BJ (cell line): ENCODE results near the gene PCMT1. TPM values are rescaled to one million over a fixed set of nuclear protein-coding genes. Genes with fewer than 3 reads are reported as not detected.

Experiments
- CTCF ChIA-PET: fragments of 350-600 bp; formaldehyde crosslinking; extraction: SDS; loops from one replicate; lab custom pipeline; 2021; ENCODE audit warnings: antibody characterized with exemption, inconsistent platforms; lab: Yijun Ruan, JAX
- POLR2A ChIA-PET: fragments of 300-600 bp; sonication (Branson Sonifier 250); formaldehyde crosslinking; extraction: SDS; loops from one replicate; lab custom pipeline; 2021; ENCODE audit warnings: antibody characterized with exemption; lab: Charles Lee
- DNase-seq: peaks from one replicate; pipeline ENCODE4 v3.0.0-alpha.2; 2011; ENCODE audit warnings: low read depth
- H3K27me3 ChIP-seq: 2 replicates; pipeline ENCODE4 v1.6.0; 2011; ENCODE audit warnings: low read length; ENCODE audit not compliant: control insufficient read depth, insufficient read depth
- H3K36me3 ChIP-seq: 2 replicates; pipeline ENCODE4 v1.5.1; 2011; ENCODE audit warnings: low read length; ENCODE audit not compliant: control insufficient read depth, insufficient read depth
- H3K4me3 ChIP-seq: 2 replicates; pipeline ENCODE4 v1.5.1; 2011; ENCODE audit warnings: low read depth, mild to moderate bottlenecking, control low read depth, low read length
- CTCF ChIP-seq: IDR thresholded peaks from 2 replicates; pipeline ENCODE4 v1.5.1; 2011; ENCODE audit warnings: low read depth, mild to moderate bottlenecking, control low read depth, inconsistent platforms, low read length, moderate library complexity; ENCODE audit not compliant: insufficient read depth
- polyA plus RNA-seq: library from polyadenylated mRNA; depleted of rRNA; stranded (reverse); fragments of >200 nt; gene quantifications from 2 replicates; pipeline ENCODE4 v1.2.3, GENCODE V29; 2011

PCMT1 gene
- polyA plus RNA-seq, 1 experiment, result 63.2 TPM

GRCh38 chr6:149725785-149726184 lies 23.8 kb upstream of the PCMT1 start:
- H3K4me3 ChIP-seq, result no peak overlapping the region
- POLR2A ChIA-PET, result no interaction called here
- peaks cover 9% of the 10 kb centered on the region for H3K36me3 ChIP-seq
- no peak for DNase-seq
- no peaks in the 10 kb centered on the region for H3K27me3 ChIP-seq
- TF ChIP-seq CTCF, result no peak
- CTCF ChIA-PET, result interaction anchor here (1.5 kb wide), 1 partner anchor 180 kb away, joined by 3 read pairs; the partner anchor contains the start of gene PPIL4

- H3K36me3 ChIP-seq, result peaks cover 8% of the 10 kb centered on the region
- no peak for TF ChIP-seq CTCF
- ChIA-PET POLR2A (no interaction called here), CTCF (no interaction called here)
- no peaks in the 10 kb centered on the region for H3K27me3 ChIP-seq
- H3K4me3 ChIP-seq, result no peak overlapping the region
- DNase-seq, result no peak
Observed at GRCh38 chr6:149727793-149728498, 21.6 kb upstream of the PCMT1 start.

- no peak for DNase-seq
- ChIA-PET CTCF (no interaction called here), POLR2A (no interaction called here)
- no peaks in the 10 kb centered on the region for H3K27me3 ChIP-seq
- no peak for TF ChIP-seq CTCF
- no peak overlapping the region for H3K4me3 ChIP-seq
- H3K36me3 ChIP-seq, result peaks cover 8% of the 10 kb centered on the region
Observed at GRCh38 chr6:149728499-149729234, 20.9 kb upstream of the PCMT1 start.

GRCh38 chr6:149729824-149730223 lies 19.7 kb upstream of the PCMT1 start:
- peaks cover 8% of the 10 kb centered on the region for H3K36me3 ChIP-seq
- no peak overlapping the region for H3K4me3 ChIP-seq
- DNase-seq, result no peak
- CTCF ChIA-PET, result no interaction called here
- no peaks in the 10 kb centered on the region for H3K27me3 ChIP-seq
- TF ChIP-seq CTCF, result no peak
- POLR2A ChIA-PET, result no interaction called here

- ChIA-PET CTCF (interaction anchor here (0.6 to 1.8 kb wide), 5 partner anchors 9 to 283 kb away, joined by 3 to 5 read pairs (median 3); partner anchors contain the start of gene NUP43), POLR2A (no interaction called here)
- no peak for DNase-seq
- H3K36me3 ChIP-seq, result peaks cover 14% of the 10 kb centered on the region
- H3K4me3 ChIP-seq, result no peak overlapping the region
- no peak for TF ChIP-seq CTCF
- no peaks in the 10 kb centered on the region for H3K27me3 ChIP-seq
Observed at GRCh38 chr6:149733089-149733720, 16.3 kb upstream of the PCMT1 start.
